ENCODE results near the gene ALLC. TPM values are rescaled to one million over a fixed set of nuclear protein-coding genes. Genes with fewer than 3 reads are reported as not detected.
"Not testable (repeated sequence)": the region's sequence is repeated elsewhere in the genome, so short reads cannot be mapped to it uniquely, and the experiment has no call there.

The ALLC gene
- total RNA-seq (2014; rRNA removed; shearing (Covaris generic)): not detected in 2 replicates

DNA sequence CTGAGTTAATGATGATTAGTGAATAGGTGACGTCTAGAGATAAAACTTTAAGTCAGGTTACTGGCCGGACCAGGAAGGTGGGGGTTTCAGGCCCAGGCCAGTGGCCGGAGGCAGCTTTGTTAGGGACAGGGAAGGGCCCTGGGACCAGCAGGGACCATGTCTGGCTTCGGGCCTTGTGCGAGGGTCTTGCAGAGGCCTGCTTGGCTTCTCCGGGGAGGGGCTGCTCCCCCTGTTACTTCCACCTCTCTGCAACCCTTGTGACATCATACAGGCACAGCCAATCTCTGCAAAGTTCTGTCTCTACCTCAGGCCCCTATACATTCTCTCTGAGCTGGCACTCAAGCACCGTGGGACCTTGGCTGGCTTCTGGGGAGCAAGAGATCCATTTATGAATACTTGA, at the start of gene ALLC:
ALLC (plus strand) TSS at position 320 of the 400 bp plus-strand sequence. CDS start 12,958 bp downstream, outside the sequence.
- no peak for DNase-seq (ENCODE audit: low read depth)

DNA sequence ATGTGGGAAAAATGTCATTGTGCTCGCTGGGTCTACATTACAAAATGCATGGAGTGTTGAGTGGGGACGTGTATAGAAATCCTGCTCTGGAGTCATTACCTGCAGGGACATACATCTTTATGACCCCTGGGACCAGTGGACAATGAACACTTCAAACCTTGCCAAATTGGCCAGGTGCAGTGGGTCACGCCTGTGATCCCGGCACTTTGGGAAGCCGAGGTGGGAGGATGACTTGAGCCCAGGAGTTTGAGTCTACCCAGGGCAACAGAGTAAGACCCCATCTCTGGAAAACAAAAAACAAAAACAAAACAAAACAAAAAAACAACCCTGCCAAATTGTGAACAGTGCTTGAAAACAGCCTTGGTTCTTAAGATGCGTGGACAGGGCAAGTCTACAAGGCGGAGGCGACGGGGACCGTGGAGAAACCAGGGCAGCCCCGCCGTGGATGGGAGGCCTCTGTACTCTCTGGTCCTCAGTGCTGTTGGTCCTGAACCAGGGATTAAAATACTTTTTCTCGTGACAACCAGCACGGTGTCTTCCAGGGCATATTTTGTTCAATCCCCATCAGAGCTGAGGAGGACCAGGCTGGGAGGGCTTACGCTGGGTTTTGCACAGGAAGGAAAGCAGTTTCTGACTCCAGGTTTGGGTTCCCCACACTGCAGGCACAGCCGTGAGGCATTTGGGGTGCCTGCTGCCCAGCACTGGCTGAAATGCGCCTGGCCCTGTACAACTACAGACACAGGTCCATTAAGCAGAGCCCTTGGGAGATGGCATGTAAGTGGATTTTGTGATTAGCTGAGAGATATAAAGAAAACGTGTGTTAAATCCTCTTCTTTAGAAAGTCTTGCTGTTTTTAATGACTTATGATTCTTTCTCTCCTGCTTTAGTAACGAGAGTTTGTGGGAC, 49.4 kb upstream of the ALLC start:
- DNase-seq (ENCODE audit: low read depth): no peak

DNA sequence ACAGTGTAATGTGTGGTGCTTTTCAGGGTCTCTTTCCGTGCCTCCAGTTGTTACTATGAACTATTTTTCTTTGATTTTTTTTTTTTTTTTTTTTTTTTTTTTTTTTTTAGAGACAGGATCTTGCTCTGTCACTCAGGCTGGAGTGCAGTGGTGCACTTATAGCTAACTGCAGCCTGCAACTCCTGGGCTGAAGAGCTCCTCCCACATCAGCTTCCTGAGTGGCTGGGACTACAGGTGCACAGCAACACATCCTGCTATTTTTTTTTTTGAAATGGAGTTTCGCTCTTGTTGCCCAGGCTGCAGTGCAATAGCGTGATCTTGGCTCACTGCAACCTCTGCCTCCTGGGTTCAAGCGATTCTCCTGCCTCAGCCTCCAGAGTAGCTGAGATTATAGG, 48.7 kb upstream of the ALLC start:
- DNase-seq (ENCODE audit: low read depth): not testable (repeated sequence)

DNA sequence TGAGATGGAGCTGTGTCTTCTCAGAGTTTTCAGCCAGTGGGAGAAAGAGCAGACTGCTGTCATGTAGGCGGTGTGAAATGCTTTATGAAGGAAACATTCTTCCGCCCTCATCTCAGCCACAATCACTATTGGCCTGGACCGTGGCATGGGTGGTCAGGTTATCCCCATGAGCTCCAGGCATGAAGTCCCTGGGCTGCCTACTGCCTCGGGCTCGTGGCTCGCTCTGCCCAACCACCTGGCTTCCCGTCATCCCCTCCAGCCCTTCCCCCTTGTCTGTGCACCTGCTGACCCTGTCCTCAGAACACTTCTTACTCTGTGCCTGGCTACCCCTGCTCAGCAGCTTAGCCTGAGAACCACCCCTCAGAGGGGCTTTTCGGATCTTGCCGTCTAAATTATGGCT, 47.6 kb upstream of the ALLC start:
- no peak for DNase-seq (ENCODE audit: low read depth)

DNA sequence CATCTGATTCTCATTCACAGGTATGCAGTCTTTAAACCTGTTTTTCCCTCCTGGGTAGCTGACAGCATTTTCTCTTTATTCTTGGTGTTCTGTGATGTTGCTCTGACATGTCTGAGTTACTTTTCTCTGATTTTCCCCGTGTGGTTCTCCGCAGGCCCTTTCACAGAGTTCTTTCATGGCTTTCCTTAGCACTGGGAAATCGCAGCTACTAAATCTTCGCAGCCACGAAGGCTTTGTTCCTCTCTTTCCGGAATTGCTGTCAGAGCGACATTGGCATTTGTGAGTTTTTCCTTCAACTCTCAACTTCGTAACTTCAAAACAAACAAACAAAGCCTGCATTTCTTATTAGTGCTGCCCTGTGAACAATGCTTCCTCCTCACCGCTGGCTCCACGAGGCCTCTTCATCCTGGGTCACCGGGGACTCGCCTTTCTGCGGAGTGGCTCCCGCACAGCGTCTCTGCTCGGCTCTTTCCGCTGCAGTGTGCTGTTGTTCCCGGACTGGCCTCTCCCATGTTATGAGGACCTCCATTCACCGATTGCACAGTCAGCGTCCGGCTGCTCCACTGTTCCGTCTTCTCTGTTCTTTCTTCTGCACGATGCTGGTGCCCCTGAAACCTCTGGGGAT, 47.0 kb upstream of the ALLC start:
- no peak for DNase-seq (ENCODE audit: low read depth)

DNA sequence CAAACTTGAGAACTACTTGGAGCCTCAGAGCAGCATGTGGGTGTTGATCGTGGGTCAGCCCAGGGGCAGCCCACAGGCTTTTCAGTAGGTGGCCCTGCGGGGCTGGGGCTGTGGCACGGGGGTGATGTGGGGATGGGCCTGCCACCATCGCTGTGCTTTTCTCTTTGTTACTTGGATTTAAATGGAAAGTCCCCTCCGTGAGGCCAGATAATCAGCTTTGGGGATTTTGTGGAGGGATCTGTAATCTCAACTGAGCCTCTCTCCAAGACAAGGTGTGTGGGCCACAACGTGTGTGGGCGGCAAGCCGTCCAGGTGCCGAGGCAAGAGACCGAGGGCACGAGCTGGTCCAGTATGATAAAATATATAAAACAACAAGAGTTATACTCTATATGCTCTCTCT, 46.4 kb upstream of the ALLC start:
- DNase-seq (ENCODE audit: low read depth): no peak

DNA sequence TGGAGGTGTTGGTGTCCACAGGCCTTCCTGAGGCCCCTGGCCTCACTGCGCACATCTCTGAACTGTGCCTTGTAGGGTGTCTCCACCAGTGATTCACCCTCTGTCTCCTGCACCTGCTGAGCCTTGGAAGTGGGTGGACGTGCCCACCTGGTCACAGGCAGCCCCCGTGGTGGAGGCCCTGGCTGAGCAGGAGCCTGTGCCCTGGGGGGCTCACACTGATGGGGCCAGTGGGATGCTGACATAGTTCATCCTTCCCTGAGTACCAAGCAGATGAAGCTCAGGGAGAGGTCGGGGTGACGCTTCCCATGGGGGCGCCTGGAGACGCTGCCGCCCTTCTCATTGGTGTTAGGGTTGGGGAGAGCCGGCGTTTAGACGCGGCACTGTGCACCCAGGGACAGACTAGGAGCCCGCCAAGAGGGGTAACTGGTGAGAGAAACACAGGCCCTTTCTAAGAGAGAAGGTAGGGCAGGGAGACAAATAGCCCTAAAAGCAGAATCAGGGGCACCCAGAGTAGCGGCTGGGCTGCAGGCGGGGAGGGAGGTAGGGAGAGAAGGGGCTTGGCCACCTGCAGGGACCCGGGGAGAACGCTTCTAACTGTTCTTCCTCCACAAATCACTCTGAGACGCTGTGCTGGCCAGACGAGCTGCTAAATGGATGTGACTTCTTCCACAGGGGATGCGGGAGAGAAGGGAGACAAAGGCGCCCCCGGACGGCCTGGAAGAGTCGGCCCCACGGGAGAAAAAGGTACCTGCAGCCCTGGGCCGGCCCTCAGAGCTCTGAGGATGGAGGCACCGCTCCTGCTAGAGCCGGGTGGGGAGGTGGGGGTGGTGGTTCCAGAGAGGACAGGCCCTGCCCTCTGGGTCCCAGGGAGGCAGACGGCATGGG, 45.1 kb upstream of the ALLC start:
- no peak for DNase-seq (ENCODE audit: low read depth)

DNA sequence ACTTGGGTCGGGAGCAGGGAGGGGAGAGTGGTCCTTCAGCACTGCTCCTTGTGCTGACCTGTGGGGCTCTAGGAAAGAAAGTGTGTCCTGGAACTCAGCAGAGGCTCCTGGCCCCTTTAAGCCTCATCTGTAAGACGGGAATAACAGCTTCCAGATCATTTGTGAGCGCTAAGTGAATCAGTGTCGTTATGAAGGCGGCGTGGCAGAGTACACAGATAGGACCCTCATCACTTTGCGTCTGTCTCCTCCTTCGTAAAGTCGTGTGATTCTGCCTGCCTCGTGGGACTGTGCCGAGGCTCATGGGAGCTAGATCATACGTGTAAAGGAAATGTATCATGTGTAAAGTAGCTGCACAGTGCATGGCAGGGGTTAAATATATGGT, 44.5 kb upstream of the ALLC start:
- no peak for DNase-seq (ENCODE audit: low read depth)

DNA sequence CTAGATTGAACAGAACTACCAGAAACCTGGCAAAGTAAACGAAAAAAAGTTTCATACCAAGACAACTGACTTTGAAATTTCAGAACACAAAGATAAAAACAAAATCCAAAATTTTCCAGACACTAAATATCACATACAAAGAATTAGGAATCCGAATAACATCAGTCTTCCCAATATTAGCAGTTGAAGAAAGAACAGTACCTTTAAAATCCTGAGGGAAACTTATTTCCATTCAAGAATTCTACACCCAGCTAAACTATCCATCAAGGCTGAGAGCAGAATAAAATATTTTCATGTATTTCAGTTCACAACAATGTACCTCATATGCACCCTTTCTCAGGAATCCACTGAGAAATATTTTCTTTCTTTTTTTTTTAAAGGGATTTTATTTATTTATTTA, 43.3 kb upstream of the ALLC start:
- DNase-seq (ENCODE audit: low read depth): not testable (repeated sequence)

DNA sequence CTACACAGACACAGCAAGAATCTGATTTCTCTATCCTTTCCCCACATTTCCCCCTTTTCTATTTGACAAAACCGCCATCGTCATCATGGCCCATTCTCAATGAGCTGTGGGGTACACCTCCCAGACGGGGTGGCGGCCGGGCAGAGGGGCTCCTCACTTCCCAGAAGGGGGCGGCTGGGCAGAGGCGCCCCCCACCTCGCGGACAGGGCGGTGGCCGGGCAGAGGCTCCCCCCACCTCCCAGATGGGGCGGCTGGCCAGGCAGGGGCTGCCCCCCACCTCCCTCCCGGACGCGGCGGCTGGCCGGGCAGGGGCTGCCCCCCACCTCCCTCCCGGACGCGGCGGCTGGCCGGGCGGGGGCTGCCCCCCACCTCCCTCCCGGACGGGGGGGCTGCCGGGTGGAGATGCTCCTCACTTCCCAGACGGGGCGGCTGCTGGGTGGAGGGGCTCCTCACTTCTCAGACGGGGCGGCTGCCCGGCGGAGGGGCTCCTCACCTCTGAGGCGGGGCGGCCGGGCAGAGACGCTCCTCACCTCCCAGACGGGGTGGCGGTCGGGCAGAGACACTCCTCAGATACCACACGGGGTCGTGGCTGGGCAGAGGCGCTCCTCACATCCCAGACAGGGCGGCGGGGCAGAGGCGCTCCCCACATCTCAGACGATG, 42.3 kb upstream of the ALLC start:
- not testable (repeated sequence) for DNase-seq (ENCODE audit: low read depth)

DNA sequence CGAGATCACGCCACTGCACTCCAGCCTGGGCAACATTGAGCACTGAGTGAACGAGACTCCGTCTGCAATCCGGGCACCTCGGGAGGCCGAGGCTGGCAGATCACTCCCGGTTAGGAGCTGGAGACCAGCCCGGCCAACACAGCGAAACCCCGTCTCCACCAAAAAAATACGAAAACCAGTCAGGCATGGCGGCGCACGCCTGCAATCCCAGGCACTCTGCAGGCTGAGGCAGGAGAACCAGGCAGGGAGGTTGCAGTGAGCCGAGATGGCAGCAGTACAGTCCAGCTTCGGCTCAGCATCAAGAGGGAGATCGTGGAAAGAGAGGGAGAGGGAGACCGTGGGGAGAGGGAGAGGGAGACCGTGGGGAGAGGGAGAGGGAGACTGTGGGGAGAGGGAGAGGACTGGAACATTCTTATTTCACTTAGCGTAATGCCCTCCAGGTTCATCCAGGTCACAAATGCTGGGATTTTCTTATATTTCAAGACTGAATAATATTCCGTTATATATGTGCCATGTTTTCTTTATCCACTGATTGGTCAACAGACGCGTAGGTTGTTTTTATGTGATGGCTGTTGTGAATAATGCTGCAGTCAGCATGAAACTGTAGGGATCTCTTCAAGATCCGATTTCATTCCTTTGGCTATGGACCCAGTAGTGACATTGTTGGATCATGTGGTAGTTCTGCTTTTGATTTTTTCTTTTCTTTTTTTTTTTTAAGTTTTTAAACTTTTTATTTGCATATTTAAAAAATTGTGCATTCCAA, 41.4 kb upstream of the ALLC start:
- not testable (repeated sequence) for DNase-seq (ENCODE audit: low read depth)

DNA sequence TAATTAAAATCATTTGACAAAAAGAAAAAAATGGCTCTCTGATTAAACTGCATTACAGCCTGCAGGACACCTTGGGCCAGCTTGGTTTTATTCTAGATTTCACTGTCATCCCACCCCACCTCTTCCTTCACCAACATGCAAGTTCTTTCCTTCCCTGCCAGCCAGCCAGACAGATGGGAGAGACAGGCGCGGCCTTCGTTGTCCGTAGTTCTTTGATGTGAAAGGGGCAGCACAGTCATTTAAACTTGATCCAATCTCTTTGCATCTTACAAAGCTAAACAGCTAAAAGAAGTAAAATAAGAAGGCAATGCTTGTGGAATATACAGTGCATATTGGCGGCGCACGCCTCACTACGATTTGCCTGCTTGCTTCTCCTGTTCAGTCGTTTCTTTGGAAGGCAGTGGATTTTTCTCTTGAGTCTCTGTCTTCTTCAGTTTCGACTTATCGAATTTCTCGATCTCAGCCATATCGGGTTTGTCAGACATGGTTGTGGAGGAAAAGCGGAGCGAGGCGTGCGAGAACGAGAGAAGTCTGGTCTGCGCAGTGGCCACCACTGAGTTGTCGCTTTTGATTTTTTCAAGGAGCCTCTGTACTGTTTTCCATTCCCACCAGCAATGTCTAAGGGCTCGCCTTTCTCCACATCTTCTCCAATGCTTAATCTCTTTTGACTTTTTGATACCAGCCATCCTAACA, 40.7 kb upstream of the ALLC start:
- DNase-seq (ENCODE audit: low read depth): no peak

DNA sequence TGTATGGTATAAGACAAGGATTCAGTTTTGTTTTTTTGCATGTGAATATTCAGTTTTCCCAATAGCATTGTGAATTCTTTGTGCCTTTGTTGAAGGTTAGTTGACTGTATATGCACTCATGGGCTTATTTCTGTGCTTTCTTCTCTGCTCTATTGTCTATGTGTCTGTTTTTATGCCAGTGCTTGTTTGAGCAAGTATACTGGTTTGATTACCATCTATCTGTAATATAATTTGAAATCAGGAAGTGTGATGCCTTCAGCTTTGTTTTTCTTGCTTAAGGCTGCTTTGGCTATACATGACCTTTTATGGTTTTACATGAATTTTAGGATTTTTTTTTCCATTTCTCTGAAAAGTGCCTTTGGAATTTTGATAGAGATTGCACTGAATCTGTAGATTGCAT, 39.6 kb upstream of the ALLC start:
- DNase-seq (ENCODE audit: low read depth): no peak

DNA sequence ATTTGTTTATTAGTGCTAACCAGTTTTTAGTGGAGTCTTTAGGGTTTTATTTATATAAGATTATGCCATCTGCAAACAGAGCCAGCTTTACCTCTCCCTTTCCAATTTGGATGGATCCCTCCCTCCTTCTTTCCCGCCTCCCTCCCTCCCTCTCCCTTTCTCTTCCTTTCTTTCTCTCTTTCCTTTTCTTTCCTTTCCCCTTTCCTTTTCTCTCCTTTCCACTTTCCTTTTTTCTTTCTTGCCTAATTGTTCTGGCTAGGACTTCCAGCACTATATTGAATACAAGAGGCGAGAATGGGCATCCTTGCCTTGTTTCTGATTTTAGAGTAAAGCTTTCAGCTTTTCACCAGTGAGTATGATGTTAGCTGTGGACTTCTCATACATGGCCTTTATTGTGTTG, 39.0 kb upstream of the ALLC start:
- no peak for DNase-seq (ENCODE audit: low read depth)

DNA sequence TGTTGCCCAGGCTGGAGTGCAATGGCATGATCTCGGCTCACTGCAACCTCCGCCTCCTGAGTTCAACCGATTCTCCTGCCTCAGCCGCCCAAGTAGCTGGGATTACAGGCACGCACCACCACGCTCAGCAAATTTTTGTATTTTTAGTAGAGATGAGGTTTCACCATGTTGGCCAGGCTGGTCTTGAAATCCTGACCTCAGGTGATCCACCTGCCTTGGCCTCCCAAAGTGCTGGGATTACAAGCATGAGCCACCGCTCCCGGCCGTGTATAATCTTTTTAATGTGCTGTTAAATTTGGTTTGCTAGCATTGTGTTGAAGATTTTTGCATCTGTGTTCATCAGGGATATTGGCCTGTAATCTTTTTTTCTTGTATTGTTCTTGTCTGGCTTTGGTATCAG, 38.3 kb upstream of the ALLC start:
- not testable (repeated sequence) for DNase-seq (ENCODE audit: low read depth)

DNA sequence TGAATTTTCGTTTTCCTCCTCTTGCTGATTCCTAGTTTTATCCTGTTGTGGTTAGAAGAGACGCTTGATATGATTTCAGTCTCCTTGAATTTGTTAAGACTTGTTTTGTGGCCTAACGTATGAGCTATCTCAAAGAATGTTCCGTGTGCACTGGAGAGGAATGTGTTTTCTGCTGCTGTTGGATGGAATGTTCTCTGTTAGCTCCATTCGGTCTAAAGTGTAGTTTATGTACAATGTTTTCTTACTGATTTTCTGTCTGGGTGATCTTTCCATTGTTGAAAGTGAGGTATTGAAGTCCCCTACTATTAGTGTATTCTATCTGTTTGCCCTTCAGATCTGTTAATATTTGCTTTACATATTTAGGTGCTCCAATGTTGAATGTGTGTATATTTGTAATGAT, 37.2 kb upstream of the ALLC start:
- DNase-seq (ENCODE audit: low read depth): no peak

DNA sequence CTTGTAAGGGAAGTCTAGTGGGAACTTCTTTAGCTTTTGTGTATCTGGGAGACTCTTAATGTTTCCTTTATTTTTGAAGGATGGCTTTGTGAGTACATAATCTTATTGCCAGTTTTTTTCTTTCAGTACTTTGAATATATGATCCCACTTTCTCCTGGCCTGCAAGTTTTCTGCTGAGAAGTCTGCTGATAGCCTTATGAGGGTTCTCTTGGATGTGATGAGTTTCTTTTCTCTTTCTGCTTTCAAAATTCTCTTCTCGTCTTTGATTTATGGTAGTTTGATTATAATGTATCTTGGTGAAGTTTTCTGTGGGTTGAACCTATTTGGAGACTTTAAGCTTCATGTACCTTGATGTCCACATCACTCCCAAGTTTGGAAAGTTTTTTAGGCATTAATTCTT, 35.0 kb upstream of the ALLC start:
- DNase-seq (ENCODE audit: low read depth): no peak

DNA sequence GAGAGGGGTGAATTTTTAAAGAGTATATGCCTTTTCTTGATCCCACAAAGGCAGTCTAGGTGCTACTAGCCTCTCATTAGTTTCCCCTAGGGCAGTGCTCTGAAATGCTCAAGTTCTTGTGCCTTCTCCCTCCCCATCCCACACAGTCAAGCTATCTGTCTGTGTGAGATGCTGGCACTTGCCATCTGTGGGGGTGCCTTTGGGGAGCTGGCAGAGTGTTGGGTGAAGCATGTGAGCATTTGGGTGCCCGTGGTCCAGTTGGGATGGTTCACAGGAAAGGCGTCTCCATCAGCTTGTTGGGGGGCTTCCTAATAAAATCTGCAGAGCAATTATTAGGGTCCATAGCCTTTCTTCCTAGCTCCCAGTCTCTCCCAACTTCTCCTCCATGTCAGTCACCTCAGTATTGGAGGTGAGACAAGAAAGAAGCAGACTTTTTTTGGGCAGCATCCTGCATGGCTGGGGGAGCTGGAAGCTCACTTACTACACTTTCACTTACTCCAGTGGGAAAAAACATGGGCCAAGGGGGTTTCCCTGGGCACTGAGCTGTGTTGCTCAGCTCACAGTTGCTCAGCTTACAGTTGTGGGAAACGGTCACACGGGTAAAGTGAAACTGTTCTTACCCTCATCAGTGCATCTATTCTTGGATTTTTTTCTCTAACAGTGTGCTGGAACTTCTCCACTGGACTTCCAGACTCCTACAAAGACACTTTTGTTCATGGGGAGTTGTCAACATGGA, 33.8 kb upstream of the ALLC start:
- DNase-seq (ENCODE audit: low read depth): no peak

DNA sequence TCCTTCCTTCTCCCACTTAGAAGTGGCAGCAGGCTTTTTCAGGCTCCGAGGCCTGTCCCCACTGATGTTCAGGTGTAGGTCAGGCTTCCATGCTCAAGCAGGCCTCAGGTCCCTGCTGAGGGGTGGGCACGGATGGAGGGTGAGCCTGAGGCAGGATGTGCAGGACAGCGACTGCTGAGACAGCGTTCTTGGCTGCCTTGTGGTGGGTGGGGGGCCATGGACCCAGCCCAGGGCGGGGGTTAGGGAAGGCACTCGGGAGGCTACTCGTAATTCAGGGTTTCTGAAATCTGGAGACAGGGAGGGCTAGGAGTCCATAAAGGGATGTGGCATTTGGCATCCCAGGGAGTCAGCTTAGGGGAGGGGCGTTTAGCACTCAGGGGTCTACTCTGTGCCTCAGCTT, 32.8 kb upstream of the ALLC start:
- DNase-seq (ENCODE audit: low read depth): no peak
